Stimulated activated CD4-positive, alpha-beta T cell treated with anti-CD3 and anti-CD28 coated beads, Interleukin-4, amount 100 ng/mL, for 1 hour (primary cell): ENCODE results near the gene RHBDL3.
A peak's percentile ranks its signal among the peaks of the same experiment; 100 is the strongest.
"Not testable (repeated sequence)": the region's sequence is repeated elsewhere in the genome, so short reads cannot be mapped to it uniquely, and the experiment has no call there.

Experiments used
- DNase-seq: peaks from one replicate; pipeline ENCODE4 v3.0.0-alpha.2; 2020

Gene RHBDL3

GRCh38 chr17:32292094-32292493 is 26.5 kb downstream of the RHBDL3 start:
- DNase-seq: no peak

- DNase-seq: no peak
Measured at GRCh38 chr17:32297424-32297823, 31.8 kb downstream of the RHBDL3 start.

- no peak for DNase-seq
Measured at GRCh38 chr17:32297860-32298259, 32.2 kb downstream of the RHBDL3 start.

GRCh38 chr17:32298298-32298697 is 32.7 kb downstream of the RHBDL3 start:
- DNase-seq: no peak

- no peak for DNase-seq
Measured at GRCh38 chr17:32298721-32299579, 33.3 kb downstream of the RHBDL3 start.

- DNase-seq: no peak
Measured at GRCh38 chr17:32299580-32300164, 34.0 kb downstream of the RHBDL3 start.

- no peak for DNase-seq
Measured at GRCh38 chr17:32302037-32302436, 36.4 kb downstream of the RHBDL3 start.

- DNase-seq: no peak
Measured at GRCh38 chr17:32302860-32303649, 37.4 kb downstream of the RHBDL3 start.

- no peak for DNase-seq
Measured at GRCh38 chr17:32303781-32304288, 38.2 kb downstream of the RHBDL3 start.

GRCh38 chr17:32305049-32305448 is 39.4 kb downstream of the RHBDL3 start:
- DNase-seq: no peak

- no peak for DNase-seq
Measured at GRCh38 chr17:32307658-32308057, 42.0 kb downstream of the RHBDL3 start.

- no peak for DNase-seq
Measured at GRCh38 chr17:32311028-32311536, 45.5 kb downstream of the RHBDL3 start.

GRCh38 chr17:32314636-32315035 is 49.0 kb downstream of the RHBDL3 start:
- DNase-seq: no peak

- DNase-seq: no peak
Measured at GRCh38 chr17:32315171-32315570, 49.5 kb downstream of the RHBDL3 start.

GRCh38 chr17:32316653-32317052 is 51.0 kb downstream of the RHBDL3 start:
- not testable (repeated sequence) for DNase-seq

GRCh38 chr17:32317353-32317752 is 51.7 kb downstream of the RHBDL3 start:
- DNase-seq: no peak

- DNase-seq: no peak
Measured at GRCh38 chr17:32318071-32318470, 52.4 kb downstream of the RHBDL3 start.

- peak; percentile 76 for DNase-seq
Measured at GRCh38 chr17:32319548-32319905, 53.9 kb downstream of the RHBDL3 start.

GRCh38 chr17:32320080-32320479 is 54.4 kb downstream of the RHBDL3 start:
- not testable (repeated sequence) for DNase-seq

- DNase-seq: no peak
Measured at GRCh38 chr17:32320847-32321246, 55.2 kb downstream of the RHBDL3 start.

- DNase-seq: no peak
Measured at GRCh38 chr17:32323046-32323445, 57.4 kb downstream of the RHBDL3 start.

- DNase-seq: no peak
Measured at GRCh38 chr17:32323811-32324491, 58.3 kb downstream of the RHBDL3 start.

GRCh38 chr17:32327911-32328310 is 62.3 kb downstream of the RHBDL3 start:
- DNase-seq: no peak
